ENCODE results near the gene KDM1B.
"Not testable (repeated sequence)": the region's sequence is repeated elsewhere in the genome, so short reads cannot be mapped to it uniquely, and the experiment has no call there.

Gene KDM1B

DNA sequence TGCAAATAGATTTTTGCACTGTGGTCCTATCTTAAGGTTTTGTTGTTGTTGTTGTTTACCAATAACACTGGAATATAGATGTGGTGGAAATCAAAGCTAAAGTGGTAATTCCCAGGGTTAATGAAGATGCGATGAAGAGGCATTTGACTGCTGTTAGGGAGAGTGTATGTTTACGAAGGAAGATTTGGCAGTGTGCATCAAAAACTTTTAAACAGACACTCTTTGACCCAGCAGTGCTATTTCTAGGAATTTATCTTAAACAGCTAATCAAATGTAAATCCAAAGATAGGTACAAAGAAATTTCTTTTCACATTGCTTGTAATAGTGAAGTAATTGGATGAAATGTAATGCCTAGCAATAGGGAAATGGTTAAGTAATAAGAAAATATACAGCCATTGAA lies 34.0 kb downstream of the KDM1B start:
- no peak for DNase-seq

DNA sequence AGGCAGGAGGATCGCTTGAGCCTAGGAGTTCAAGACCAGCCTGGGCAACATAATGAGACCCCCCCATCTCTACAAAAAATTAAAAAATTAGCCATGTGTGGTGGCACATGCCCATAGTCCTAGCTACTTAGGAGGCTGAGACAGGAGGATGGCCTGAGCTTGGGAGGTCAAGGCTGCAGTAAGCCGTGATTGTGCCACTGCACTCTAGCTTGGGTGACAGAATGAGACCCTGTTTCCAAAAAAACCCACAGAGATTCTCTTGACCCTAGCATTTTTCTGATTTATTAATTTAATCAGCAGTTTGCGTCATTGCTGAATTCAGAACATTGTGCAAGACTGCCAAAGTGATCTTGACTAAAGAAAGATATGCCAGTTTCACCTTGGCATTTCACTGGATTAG lies 36.8 kb downstream of the KDM1B start:
- no peak for DNase-seq

DNA sequence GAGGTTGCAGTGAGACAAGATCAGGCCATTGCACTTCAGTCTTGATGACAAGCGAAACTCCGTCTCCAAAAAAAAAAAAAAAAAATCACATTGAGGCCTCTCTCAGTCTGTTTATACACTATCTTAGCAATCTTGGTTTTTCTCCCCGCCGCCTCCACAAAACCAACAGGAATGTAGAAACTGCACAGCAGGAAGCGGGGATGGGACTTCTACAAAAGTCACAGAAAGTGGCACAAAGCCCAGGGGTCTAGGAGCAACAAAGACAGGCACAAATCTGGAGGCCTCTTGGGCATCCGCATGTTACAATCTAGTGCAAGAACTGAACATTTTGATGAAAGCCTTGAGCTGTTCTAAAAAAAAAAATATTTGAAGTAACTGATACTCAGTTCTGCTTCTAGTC lies 48.6 kb downstream of the KDM1B start:
- DNase-seq: no peak

DNA sequence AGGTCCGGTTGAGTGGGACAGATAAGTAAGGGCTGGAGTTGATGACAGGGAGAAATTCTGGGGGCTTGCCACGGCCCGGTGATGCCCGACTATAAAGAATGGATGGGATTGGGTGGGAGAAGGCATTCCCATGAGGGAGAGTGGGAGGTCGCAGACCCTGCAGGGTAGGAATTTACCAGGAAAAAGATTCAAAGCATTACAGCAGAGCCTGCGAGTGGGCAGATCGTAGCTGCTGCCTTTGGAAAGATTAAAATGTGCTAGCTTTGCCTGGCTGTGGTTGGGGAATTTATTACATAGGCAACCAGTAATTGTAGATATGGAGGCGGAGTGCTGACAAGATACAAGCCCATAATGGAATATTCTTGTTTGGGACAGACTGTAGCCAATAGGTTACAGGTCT lies 49.5 kb downstream of the KDM1B start:
- no peak for DNase-seq

DNA sequence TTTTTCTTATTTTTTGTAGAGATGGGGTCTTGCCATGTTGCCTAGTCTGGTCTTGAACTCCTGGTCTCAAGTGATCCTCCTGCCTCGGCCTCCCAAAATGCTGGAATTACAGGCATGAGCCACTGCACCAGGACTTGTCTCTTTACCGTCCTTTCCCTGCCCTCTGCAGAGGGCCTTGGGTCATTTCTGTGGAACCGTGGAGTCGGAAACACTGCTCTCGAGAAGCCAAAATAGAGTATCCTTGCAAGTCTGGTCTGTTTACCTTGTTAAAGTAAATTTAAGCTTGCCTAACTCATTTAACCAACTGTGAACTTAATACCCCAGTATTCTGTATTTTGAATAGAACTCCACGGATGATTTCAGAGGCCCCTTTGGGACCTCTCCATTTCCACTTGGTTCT lies 51.4 kb downstream of the KDM1B start:
- DNase-seq: no peak

DNA sequence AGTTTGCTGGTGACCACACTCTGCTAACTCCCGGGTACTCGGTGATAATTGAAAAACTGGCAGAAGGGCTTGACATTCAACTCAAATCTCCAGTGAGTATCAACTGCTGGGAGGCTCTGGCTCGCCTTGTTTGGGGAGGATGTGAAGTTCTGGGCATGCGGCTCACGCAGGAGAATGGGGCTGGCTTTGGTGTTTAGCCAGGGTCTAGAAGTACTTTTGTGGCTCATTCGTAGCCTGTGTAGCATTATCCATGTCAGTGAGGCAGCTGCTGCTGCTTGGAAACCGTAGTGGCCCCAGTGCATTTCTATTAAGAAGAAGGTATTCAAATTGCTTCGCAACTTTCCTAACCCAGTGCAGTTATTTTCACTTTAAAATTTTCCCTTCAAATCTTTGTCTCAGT lies 52.2 kb downstream of the KDM1B start:
- no peak for DNase-seq

DNA sequence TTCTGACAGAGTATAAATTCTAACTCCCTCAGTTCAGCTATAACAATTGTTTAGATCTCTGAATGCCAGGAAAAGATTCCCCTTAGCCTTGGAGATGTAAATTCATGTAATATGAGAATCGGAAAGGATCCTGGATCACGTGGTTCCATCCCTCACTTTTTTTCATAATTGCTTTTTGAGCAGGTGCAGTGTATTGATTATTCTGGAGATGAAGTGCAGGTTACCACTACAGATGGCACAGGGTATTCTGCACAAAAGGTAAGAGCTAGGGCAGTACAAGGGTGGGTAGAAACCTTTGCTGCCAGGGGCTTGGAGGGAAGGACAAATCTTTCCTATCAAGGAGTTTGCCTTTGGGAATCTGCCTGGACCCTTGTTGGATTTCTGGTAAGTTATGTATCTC lies 52.7 kb downstream of the KDM1B start:
- DNase-seq: no peak

DNA sequence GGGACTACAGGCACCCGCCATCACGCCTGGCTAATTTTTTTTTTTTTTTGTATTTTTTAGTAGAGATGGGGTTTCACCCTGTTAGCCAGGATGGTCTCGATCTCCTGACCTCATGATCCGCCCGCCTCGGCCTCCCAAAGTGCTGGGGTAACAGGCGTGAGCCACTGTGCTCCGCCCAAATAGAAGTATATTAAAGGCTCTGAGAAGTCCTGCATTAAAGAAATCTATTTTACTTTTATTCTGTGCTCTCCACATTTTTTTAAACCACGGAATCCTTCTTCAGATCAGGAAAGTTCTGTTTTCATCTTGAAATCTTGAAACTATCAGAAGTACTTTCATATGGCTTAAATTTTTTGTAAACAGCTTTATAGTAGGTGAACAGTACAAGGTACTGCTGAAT lies 53.6 kb downstream of the KDM1B start:
- DNase-seq: not testable (repeated sequence)

DNA sequence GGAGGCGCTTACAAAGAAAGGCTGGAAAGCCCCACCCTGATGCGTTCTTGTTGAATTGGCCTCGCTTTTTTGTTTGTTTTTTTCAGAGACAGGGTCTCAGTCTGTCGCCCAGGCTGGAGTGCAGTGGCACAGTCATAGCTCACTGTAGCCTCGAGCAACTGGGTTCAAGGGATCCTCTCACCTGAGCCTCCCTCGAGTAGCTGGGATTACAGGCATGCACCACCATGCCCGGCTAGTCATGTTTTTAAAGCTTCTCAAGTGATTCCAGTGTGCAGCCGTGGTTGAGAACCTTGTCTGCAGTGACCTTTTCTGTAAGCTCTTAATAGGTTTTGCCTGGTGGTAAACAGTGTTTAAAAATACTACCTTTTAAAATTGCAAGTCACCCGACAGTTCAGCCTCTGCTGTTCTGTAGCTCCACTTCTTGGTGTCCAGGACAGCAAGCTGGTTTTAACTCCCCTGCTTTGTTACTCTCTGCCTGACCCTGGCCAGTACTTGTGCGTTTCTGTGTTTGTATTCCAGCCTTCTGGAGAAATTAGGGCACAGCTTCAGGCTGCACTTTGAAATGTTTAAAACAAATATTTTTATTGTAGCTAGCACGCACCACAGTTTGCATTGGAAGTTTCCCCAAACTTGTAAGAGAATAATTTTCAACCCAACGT lies 54.4 kb downstream of the KDM1B start:
- DNase-seq: no peak

DNA sequence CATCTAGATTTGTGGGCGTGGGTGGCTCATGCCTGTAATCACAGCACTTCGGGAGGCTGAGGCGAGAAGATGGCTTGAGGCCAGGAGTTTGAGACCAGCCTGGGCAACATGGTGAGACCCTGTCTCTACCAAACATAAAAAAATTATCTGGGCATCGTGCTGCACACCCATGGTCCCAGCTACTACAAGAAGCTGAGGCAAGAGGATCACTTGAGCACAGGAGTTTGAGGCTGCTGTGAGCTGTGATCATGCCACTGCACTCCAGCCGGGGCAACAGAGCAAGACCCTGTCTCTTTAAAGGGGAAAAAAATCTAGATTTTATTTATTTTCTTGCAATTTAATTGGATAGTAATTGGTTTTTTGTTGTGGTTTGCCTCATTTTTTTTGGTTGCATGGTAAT lies 55.5 kb downstream of the KDM1B start:
- DNase-seq: no peak

DNA sequence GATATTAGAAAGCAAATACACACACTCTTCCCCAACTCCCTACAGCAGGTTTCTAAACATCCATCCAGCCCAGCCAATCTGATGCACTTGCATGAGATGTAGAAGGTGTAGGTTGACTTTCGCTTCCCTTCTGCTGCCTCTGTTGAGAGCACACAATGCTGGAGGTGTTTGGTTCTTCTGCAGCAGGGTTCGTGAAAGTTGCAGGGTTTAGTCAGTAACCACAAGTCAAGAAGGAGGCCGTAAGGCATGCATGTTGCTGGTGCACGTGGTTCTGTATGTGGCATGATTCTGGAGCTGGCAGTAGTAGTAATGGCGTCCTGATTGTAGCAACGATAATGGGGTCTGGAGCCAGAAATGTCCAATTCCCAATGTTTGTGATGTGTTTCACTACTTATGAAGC lies 56.1 kb downstream of the KDM1B start:
- DNase-seq: no peak

DNA sequence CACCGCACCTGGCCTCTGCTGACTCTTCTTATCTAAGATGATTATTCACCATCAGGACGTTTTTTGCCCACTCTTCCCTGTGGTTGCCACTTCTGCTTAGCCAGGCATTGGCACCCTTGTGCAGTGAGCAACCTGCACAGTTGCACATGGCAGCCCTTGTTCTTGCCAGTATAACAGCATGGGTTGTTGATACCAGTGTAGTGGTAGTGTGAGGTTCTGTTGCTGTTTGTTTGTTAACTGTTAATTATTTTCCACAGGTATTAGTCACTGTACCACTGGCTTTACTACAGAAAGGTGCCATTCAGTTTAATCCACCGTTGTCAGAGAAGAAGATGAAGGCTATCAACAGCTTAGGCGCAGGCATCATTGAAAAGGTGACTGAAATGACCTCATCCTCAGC lies 57.0 kb downstream of the KDM1B start:
- DNase-seq: no peak

DNA sequence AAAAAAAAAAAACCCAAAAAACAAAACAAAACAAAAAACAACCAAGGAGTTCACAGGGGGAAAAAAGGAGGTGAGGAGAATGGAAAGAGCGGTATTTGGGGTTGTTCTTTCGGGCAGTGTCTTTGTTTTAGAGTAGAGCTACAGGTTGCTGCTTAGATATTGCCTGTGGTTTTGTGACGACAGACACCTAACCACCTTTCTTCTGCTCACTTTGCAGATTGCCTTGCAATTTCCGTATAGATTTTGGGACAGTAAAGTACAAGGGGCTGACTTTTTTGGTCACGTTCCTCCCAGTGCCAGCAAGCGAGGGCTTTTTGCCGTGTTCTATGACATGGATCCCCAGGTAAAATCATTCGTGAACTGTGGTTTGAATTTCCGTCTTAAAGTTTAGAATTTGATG lies 58.2 kb downstream of the KDM1B start:
- DNase-seq: no peak

DNA sequence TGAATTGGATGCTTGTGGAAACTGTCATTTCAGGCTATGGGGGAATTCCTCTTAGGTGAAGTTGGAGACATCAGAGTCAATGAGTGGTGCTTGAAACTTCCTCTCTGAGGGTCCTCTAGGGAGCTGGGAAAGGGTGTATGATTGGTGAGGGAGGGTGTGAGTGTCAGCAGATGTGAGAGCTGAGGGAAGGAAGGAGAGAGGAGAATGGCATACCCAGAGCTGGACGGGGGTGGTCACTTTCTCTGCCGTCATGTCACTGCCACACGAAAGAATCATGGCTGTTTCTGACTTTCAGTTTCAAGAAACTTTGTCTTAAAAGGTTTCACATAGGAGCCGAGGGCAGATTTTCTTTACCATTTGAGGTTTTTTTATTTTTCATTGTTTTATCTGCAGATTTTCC lies 58.8 kb downstream of the KDM1B start:
- DNase-seq: no peak

DNA sequence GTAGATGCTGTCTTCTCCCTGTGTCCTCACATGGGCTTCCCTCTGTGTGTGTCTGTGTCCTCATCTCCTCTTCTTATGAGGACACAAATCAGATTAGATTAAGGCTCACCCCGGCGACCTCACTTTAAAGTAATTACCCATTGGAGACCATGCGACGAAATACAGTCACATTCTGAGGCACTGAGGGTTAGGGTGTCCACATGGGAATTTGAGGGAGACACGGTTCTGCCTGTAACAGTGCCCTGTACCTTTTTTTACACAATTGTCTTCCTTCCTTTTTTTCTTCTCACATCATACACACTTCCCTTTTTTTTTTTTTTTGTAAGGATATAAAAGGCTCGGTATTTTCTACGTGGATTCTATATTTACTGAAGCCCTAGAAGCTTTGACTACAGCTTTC lies 60.2 kb downstream of the KDM1B start:
- DNase-seq: no peak

DNA sequence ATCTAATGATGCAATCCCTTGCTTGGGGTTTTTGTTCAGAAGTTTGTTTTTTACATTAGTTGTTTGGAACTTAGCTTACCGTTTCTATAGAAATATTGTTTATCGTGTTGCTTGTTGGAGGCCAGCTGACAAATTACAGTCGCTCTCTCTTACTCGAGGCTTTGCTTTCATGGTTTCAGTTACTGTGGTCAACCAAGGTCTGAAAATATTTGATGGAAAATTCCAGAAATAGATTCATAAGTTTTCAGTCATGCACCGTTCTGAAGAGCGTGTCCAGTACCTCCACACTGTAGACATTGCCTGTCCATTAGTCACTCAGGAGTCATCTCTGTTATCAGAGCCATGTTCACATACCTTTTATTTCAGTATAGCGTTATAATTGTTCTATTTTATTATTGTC lies 61.2 kb downstream of the KDM1B start:
- no peak for DNase-seq

DNA sequence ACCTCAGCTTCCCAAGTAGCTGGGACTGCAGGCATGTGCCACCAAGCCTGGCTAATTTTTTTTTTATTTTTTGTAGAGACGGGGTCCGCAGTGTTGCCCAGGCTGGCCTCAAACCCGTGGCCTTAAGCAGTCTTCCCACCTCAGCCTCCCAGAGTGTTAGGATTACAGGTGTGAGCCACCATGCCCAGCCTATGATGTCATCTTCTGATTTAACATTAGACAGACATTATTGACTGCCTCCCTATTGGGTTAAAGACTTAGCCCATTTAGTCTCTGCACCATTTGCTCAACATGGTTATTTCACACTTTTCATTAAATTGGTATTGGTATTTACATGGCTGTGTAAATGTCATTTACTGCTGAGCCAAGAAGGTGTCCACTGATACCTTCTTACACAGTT lies 63.0 kb downstream of the KDM1B start:
- DNase-seq: no peak

DNA sequence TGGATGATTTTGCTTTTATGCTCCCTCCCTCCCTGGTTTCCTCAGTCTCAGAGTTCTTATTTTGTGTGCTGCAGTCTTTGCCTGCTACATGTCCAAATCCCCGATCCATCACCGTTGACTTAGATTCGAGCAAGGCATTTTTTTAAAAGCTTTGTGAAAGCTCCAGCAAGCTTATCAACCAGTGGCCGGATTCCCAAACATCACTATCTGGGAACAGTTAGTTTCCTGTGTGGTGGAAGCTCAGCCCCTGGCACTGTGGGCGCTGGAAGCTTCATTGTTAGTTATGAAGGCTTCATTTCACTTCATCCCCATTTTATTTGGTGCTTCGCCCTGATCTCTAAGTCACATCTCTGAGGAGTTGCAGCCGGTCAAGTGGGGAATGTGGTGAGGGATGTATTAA lies 64.4 kb downstream of the KDM1B start:
- no peak for DNase-seq

DNA sequence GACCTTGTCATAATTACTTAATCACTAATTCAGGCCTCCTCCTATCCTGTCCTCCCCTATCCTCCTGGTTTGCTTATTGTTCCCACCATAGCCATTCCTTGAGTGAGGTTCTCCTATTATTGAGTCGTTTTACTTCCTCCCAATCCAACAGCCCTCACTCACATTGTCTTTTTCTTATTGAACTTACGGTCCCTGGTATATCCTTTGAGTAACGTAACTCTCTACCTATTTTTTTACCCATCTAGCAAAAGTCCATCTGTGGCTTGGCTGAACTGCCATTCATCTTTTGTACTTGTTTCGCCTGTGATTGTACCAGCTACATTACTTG lies 66.0 kb downstream of the KDM1B start:
- DNase-seq: no peak

DNA sequence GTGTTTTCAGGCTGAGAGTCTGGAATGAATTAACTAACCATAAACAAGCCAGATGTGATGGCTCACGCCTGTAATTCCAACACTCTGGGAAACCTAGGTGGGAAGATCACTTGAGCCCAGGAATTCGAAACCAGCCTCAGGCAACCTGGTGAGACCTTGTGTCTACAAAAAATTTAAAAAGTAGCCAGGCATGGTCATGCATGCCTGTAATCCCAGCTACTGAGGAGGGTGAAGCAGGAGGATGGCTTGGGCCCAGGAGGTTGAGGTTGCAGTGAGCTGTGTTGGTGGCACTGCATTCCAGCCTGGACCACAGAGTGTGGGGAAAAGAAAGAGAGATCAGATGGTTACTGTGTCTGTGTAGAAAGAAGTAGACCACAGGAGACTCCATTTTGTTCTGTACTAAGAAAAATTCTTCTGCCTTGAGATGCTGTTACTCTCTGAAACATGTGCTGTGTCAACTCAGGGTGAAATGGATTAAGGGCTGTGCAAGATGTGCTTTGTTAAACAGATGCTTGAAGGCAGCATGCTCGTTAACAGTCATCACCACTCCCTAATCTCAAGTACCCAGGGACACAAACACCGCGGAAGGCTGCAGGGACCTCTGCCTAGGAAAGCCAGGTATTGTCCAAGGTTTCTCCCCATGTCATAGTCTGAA lies 71.4 kb downstream of the KDM1B start:
- DNase-seq: not testable (repeated sequence)

DNA sequence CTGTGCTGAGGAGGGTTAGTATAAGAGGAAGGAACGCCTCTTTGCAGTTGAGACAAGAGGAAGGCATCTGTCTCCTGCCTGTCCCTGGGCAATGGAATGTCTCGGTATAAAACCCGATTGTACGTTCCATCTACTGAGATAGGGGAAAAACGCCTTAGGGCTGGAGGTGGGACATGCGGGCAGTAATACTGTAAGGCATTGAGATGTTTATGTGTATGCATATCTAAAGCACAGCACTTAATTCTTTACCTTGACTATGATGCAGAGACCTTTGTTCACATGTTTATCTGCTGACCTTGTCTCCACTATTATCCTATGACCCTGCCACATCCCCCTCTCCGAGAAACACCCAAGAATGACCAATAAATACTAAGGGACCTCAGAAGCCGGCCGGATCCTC lies 71.9 kb downstream of the KDM1B start:
- DNase-seq: not testable (repeated sequence)

DNA sequence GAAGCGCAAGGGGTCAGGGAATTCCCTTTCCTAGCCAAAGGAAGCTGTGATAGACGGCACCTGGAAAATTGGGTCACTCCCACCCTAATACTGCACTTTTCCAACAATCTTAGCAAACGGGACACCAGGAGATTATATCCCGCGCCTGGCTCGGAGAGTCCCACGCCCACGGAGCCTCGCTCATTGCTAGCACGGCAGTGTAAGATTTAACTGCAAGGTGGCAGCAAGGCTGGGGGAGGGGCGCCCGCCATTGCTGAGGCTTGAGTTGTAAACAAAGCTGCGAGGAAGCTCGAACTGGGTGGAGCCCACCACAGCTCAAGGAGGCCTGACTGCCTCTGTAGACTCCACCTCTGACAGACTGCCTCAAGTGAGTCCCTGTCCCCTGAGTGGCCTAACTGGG lies 73.4 kb downstream of the KDM1B start:
- DNase-seq: not testable (repeated sequence)

DNA sequence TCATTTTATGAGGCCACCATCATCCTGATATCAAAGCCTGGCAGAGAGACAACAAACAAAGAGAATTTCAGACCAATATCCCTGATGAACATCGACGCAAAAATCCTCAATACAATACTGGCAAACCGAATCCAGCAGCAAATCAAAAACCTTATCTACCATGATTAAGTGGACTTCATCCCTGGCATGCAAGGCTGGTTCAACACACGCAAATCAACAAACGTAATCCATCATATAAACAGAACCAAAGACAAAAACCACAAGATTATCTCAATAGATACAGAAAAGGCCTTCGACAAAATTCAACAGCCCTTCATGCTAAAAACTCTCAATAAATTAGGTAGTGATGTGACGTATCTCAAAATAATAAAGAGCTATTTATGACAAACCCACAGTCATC lies 76.6 kb downstream of the KDM1B start:
- DNase-seq: not testable (repeated sequence)

DNA sequence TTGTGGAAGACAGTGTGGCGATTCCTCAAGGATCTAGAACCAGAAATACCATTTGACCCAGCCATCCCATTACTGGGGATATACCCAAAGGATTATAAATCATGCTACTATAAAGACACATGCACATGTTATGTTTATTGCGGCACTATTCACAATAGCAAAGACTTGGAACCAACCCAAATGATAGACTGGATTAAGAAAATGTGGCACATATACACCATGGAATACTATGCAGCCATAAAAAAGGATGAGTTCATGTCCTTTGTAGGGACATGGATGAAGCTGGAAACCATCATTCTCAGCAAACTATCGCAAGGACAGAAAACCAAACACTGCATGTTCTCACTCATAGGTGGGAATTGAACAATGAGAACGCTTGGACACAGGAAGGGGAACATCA lies 78.5 kb downstream of the KDM1B start:
- not testable (repeated sequence) for DNase-seq

DNA sequence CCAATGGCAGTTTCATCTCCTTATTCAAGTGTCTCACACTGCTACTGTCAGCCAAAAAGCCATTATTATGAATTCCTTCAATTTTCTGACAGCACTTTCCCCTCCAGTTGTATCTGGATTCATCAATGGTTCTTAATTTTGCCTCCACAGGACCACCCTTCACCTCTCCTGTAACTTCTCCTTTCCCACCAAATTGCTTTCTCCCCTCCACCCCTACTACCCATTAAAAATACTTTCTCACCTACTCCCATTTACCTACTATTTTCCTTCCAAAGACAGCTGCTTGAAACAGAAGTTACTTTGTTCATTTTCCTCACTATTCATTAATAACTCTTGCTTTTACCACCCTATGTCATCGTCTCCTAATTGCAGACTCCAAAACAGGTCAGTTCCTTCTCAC lies 79.3 kb downstream of the KDM1B start:
- no peak for DNase-seq

All from cortex of kidney (tissue), 1 donor.